Adipocyte (in vitro differentiated cells): ENCODE measurements around the gene RASSF3.
A peak's percentile ranks its signal among the peaks of the same experiment; 100 is the strongest.
"Not testable (repeated sequence)": the region's sequence is repeated elsewhere in the genome, so short reads cannot be mapped to it uniquely, and the experiment has no call there.

ENCODE experiments used
- DNase-seq: peaks from one replicate; pipeline ENCODE4 v3.0.0-alpha.2; 2015; ENCODE audit warnings: low read depth
- H3K27me3 ChIP-seq: replicated peaks from 2 replicates; pipeline ENCODE4 v1.7.0; 2013; ENCODE audit warnings: mild to moderate bottlenecking, low read length, moderate library complexity; ENCODE audit not compliant: control insufficient read depth, insufficient read depth
- H3K36me3 ChIP-seq: 2 replicates; pipeline ENCODE4 v1.7.0; 2013; ENCODE audit warnings: low read length, mild to moderate bottlenecking, moderate library complexity; ENCODE audit not compliant: control insufficient read depth, insufficient read depth, severe bottlenecking
- H3K4me1 ChIP-seq: 2 replicates; pipeline ENCODE4 v1.7.0; 2013; ENCODE audit warnings: mild to moderate bottlenecking, low read length, moderate library complexity; ENCODE audit not compliant: control insufficient read depth, insufficient read depth
- H3K4me3 ChIP-seq: 2 replicates; pipeline ENCODE4 v1.7.0; 2013; ENCODE audit warnings: mild to moderate bottlenecking, low read length, moderate library complexity
- H3K9ac ChIP-seq: 2 replicates; pipeline ENCODE4 v1.7.0; 2013; ENCODE audit warnings: mild to moderate bottlenecking, low read length, moderate library complexity
- H3K9me3 ChIP-seq: 2 replicates; pipeline ENCODE4 v1.7.0; 2013; ENCODE audit warnings: mild to moderate bottlenecking, low read length, moderate library complexity; ENCODE audit not compliant: control insufficient read depth

The RASSF3 gene

GRCh38 chr12:64618953-64619590 lies 8.8 kb downstream of the RASSF3 start:
- peak; percentile 90 for DNase-seq
- Histone ChIP-seq H3K4me1 (peaks cover 38% of the 10 kb centered on the region), H3K9me3 (no peaks in the 10 kb centered on the region), H3K36me3 (no peaks in the 10 kb centered on the region), H3K4me3 (peak overlapping the region; percentile 55), H3K27me3 (no peaks in the 10 kb centered on the region), H3K9ac (peak overlapping the region; percentile 34)

- no peak overlapping the region for H3K4me3 ChIP-seq
- peak; percentile 51 for DNase-seq
- H3K27me3 ChIP-seq: no peaks in the 10 kb centered on the region
- H3K9me3 ChIP-seq: no peaks in the 10 kb centered on the region
- no peak overlapping the region for H3K9ac ChIP-seq
- H3K36me3 ChIP-seq: no peaks in the 10 kb centered on the region
- H3K4me1 ChIP-seq: peaks cover 42% of the 10 kb centered on the region
Measured at GRCh38 chr12:64621257-64621942, 11.1 kb downstream of the RASSF3 start.

GRCh38 chr12:64624035-64624434 lies 13.7 kb downstream of the RASSF3 start:
- Histone ChIP-seq H3K36me3 (no peaks in the 10 kb centered on the region), H3K9me3 (no peaks in the 10 kb centered on the region), H3K4me3 (no peak overlapping the region), H3K27me3 (no peaks in the 10 kb centered on the region), H3K4me1 (peaks cover 37% of the 10 kb centered on the region), H3K9ac (no peak overlapping the region)
- DNase-seq: no peak

- Histone ChIP-seq H3K9ac (peak overlapping the region; percentile 75), H3K27me3 (no peaks in the 10 kb centered on the region), H3K9me3 (no peaks in the 10 kb centered on the region), H3K36me3 (no peaks in the 10 kb centered on the region), H3K4me1 (peaks cover 28% of the 10 kb centered on the region), H3K4me3 (peak overlapping the region; percentile 72)
- DNase-seq: peak; percentile 83
Measured at GRCh38 chr12:64625243-64626077, 15.2 kb downstream of the RASSF3 start.

- H3K9ac ChIP-seq, DNase-seq, H3K9me3 ChIP-seq, H3K4me3 ChIP-seq, H3K27me3 ChIP-seq, H3K36me3 ChIP-seq: not testable (repeated sequence)
- H3K4me1 ChIP-seq: peaks cover 28% of the 10 kb centered on the region
Measured at GRCh38 chr12:64626588-64626987, 16.3 kb downstream of the RASSF3 start.

GRCh38 chr12:64627771-64628170 lies 17.5 kb downstream of the RASSF3 start:
- H3K4me1 ChIP-seq: peaks cover 28% of the 10 kb centered on the region
- H3K27me3 ChIP-seq: no peaks in the 10 kb centered on the region
- H3K36me3 ChIP-seq: no peaks in the 10 kb centered on the region
- H3K9me3 ChIP-seq: no peaks in the 10 kb centered on the region
- peak; percentile 71 for DNase-seq
- H3K9ac ChIP-seq: no peak overlapping the region
- no peak overlapping the region for H3K4me3 ChIP-seq

- Histone ChIP-seq H3K9ac (no peak overlapping the region), H3K4me3 (no peak overlapping the region), H3K9me3 (no peaks in the 10 kb centered on the region), H3K4me1 (peaks cover 17% of the 10 kb centered on the region), H3K36me3 (no peaks in the 10 kb centered on the region), H3K27me3 (no peaks in the 10 kb centered on the region)
- DNase-seq: no peak
Measured at GRCh38 chr12:64631197-64631596, 20.9 kb downstream of the RASSF3 start.

- Histone ChIP-seq H3K9ac (no peak overlapping the region), H3K27me3 (no peaks in the 10 kb centered on the region), H3K36me3 (no peaks in the 10 kb centered on the region), H3K4me3 (no peak overlapping the region), H3K9me3 (no peaks in the 10 kb centered on the region), H3K4me1 (peaks cover 7% of the 10 kb centered on the region)
- no peak for DNase-seq
Measured at GRCh38 chr12:64633011-64633939, 23.0 kb downstream of the RASSF3 start.

GRCh38 chr12:64633940-64634337 lies 23.6 kb downstream of the RASSF3 start:
- Histone ChIP-seq H3K9me3 (no peaks in the 10 kb centered on the region), H3K36me3 (no peaks in the 10 kb centered on the region), H3K4me1 (peaks cover 6% of the 10 kb centered on the region), H3K27me3 (no peaks in the 10 kb centered on the region), H3K9ac (no peak overlapping the region), H3K4me3 (no peak overlapping the region)
- DNase-seq: peak; percentile 48

- H3K27me3 ChIP-seq: no peaks in the 10 kb centered on the region
- no peak for DNase-seq
- no peaks in the 10 kb centered on the region for H3K36me3 ChIP-seq
- no peak overlapping the region for H3K9ac ChIP-seq
- H3K4me3 ChIP-seq: no peak overlapping the region
- peaks cover 6% of the 10 kb centered on the region for H3K4me1 ChIP-seq
- no peaks in the 10 kb centered on the region for H3K9me3 ChIP-seq
Measured at GRCh38 chr12:64634508-64635092, 24.3 kb downstream of the RASSF3 start.
